HFFc6 (cell line): ENCODE measurements around the gene RAD51B. TPM values are rescaled to one million over a fixed set of nuclear protein-coding genes. Genes with fewer than 3 reads are reported as not detected.

Experiments
- DNase-seq: peaks from one replicate; pipeline ENCODE4 v3.0.0-alpha.2; 2018
- H3K27ac Mint-ChIP-seq: 2 replicates; pipeline ENCODE4 v1.8.0; 2020; ENCODE audit warnings: mild to moderate bottlenecking, mixed read lengths
- H3K27me3 Mint-ChIP-seq: 2 replicates; pipeline ENCODE4 v1.8.0; 2021; ENCODE audit warnings: mild to moderate bottlenecking, moderate library complexity, mixed read lengths; ENCODE audit not compliant: insufficient read depth
- H3K36me3 Mint-ChIP-seq: 2 replicates; pipeline ENCODE4 v1.8.0; 2021; ENCODE audit warnings: low read depth, mixed read lengths
- H3K4me1 Mint-ChIP-seq: 2 replicates; pipeline ENCODE4 v1.8.0; 2020; ENCODE audit warnings: low read depth, mixed read lengths
- H3K4me3 Mint-ChIP-seq: 2 replicates; pipeline ENCODE4 v1.8.0; 2020; ENCODE audit warnings: mild to moderate bottlenecking, moderate library complexity, mixed read lengths
- H3K9me3 Mint-ChIP-seq: 2 replicates; pipeline ENCODE4 v1.8.0; 2020; ENCODE audit warnings: mild to moderate bottlenecking, mixed read lengths
- CTCF ChIP-seq: fragments of 200-600 bp; sonication (generic); IDR thresholded peaks from 2 replicates; pipeline ENCODE4 v1.5.0; 2021; ENCODE audit warnings: antibody characterized with exemption, mild to moderate bottlenecking
- total RNA-seq, 6 experiments: library from RNA; stranded (reverse); fragmentation: NEBNext Ultra II Directional; extraction: Animal tissue kit (Norgen Biotek cat#: 25700); gene quantifications; 2 replicates in 1 of 6; 3 replicates in 5 of 6; pipeline ENCODE4 v1.2.3, GENCODE V29; 2021

Gene RAD51B
- total RNA-seq, 6 experiments from 2014 or later = 7.1 to 12.4 (median 9.6) TPM

- no peaks in the 10 kb centered on the region for H3K36me3 Mint-ChIP-seq
- H3K27ac Mint-ChIP-seq = no peak overlapping the region
- TF ChIP-seq CTCF = no peak
- no peaks in the 10 kb centered on the region for H3K9me3 Mint-ChIP-seq
- no peak for DNase-seq
- peaks cover 33% of the 10 kb centered on the region for H3K4me1 Mint-ChIP-seq
- no peak overlapping the region for H3K4me3 Mint-ChIP-seq
- H3K27me3 Mint-ChIP-seq = no peaks in the 10 kb centered on the region
These were observed 626.9 kb downstream of the RAD51B start for GRCh38 chr14:68446243-68447040.

- DNase-seq = no peak
- no peak for TF ChIP-seq CTCF
- peaks cover 33% of the 10 kb centered on the region; the same call in 1 of the 2 replicates for H3K4me1 Mint-ChIP-seq
- H3K27ac Mint-ChIP-seq = no peak overlapping the region
- H3K9me3 Mint-ChIP-seq = no peaks in the 10 kb centered on the region
- H3K4me3 Mint-ChIP-seq = no peak overlapping the region
- H3K36me3 Mint-ChIP-seq = no peaks in the 10 kb centered on the region
- no peaks in the 10 kb centered on the region for H3K27me3 Mint-ChIP-seq
These were observed 628.1 kb downstream of the RAD51B start for GRCh38 chr14:68447581-68448251.

GRCh38 chr14:68448252-68448902, 628.8 kb downstream of the RAD51B start:
- no peaks in the 10 kb centered on the region for H3K9me3 Mint-ChIP-seq
- no peaks in the 10 kb centered on the region for H3K36me3 Mint-ChIP-seq
- H3K27ac Mint-ChIP-seq = no peak overlapping the region

GRCh38 chr14:68449561-68450181, 630.1 kb downstream of the RAD51B start:
- DNase-seq = no peak

More at GRCh38 chr14:68448252-68448902, 628.8 kb downstream of the RAD51B start:
- Mint-ChIP-seq H3K27me3 (no peaks in the 10 kb centered on the region), H3K4me1 (peaks cover 27% of the 10 kb centered on the region), H3K4me3 (no peak overlapping the region)
- TF ChIP-seq CTCF = no peak
- DNase-seq = no peak

More at GRCh38 chr14:68449561-68450181, 630.1 kb downstream of the RAD51B start:
- no peak for TF ChIP-seq CTCF
- peaks cover 34% of the 10 kb centered on the region for H3K4me1 Mint-ChIP-seq
- H3K4me3 Mint-ChIP-seq = no peak overlapping the region
- no peak overlapping the region for H3K27ac Mint-ChIP-seq
- H3K27me3 Mint-ChIP-seq = no peaks in the 10 kb centered on the region
- H3K9me3 Mint-ChIP-seq = peaks cover 3% of the 10 kb centered on the region
- H3K36me3 Mint-ChIP-seq = peaks cover 3% of the 10 kb centered on the region
